ENCODE results near the gene SPHK2.
A peak's percentile ranks its signal among the peaks of the same experiment; 100 is the strongest.

Gene SPHK2

GRCh38 chr19:48603850-48604249 lies 15.5 kb upstream of the SPHK2 start:
- no peak for DNase-seq

GRCh38 chr19:48606463-48607358 lies 12.6 kb upstream of the SPHK2 start, which contains the start of gene SPACA4:
TSS of gene SPACA4 (plus strand) at chr19:48606742. CDS start at chr19:48606979, 237 bp downstream.
- DNase-seq: no peak

- DNase-seq: no peak
These were observed 11.9 kb upstream of the SPHK2 start for GRCh38 chr19:48607359-48607755.

- peak; percentile 84 for DNase-seq
These were observed 10.5 kb upstream of the SPHK2 start for GRCh38 chr19:48608798-48609263.

- DNase-seq: no peak
These were observed 9.7 kb upstream of the SPHK2 start for GRCh38 chr19:48609571-48610108.

GRCh38 chr19:48611872-48612271 lies 7.4 kb upstream of the SPHK2 start:
- no peak for DNase-seq

- no peak for DNase-seq
These were observed 6.1 kb upstream of the SPHK2 start for GRCh38 chr19:48613024-48613851.

- peak; percentile 28 for DNase-seq
These were observed 5.4 kb upstream of the SPHK2 start for GRCh38 chr19:48613852-48614435.

- peak; percentile 37 for DNase-seq
These were observed 4.7 kb upstream of the SPHK2 start, which contains the start of gene FAM83E for GRCh38 chr19:48614436-48615230. TSS of gene FAM83E (minus strand) at chr19:48615076. CDS start at chr19:48613372, 1,704 bp downstream.

- DNase-seq: peak; percentile 37
These were observed 3.9 kb upstream of the SPHK2 start for GRCh38 chr19:48615231-48616040.

- no peak for DNase-seq
These were observed 3.3 kb upstream of the SPHK2 start for GRCh38 chr19:48616041-48616436.

GRCh38 chr19:48616491-48617056 lies 2.7 kb upstream of the SPHK2 start:
- no peak for DNase-seq

GRCh38 chr19:48617146-48617937 lies 2.0 kb upstream of the SPHK2 start:
- no peak for DNase-seq

GRCh38 chr19:48618278-48618915 lies 909 bp upstream of the SPHK2 start:
- DNase-seq: peak; percentile 38

GRCh38 chr19:48619692-48620585 lies 633 bp downstream of the SPHK2 start:
- DNase-seq: peak; percentile 67

GRCh38 chr19:48623556-48624066 lies 4.3 kb downstream of the SPHK2 start:
- peak; percentile 48 for DNase-seq

GRCh38 chr19:48624067-48624594 lies 4.8 kb downstream of the SPHK2 start:
- peak; percentile 98 for DNase-seq
